HepG2 (cell line): ENCODE measurements around the gene CLDN5. TPM values are rescaled to one million over a fixed set of nuclear protein-coding genes. Genes with fewer than 3 reads are reported as not detected.

Experiments used
- ATAC-seq: fragments of 200-7000 bp; cut with Tn5 transposase; 3 replicates; pipeline ENCODE4 v1.9.1; 2020; ENCODE audit warnings: mild to moderate bottlenecking, moderate library complexity
- BruUV-seq: library from RNA; stranded (reverse); fragments of 400-500 nt; replicated peaks from 2 replicates; lab custom pipeline; 2021; lab: Mats Ljungman, UMichigan
- CTCF ChIA-PET: fragments of 300-600 bp; formaldehyde crosslinking; extraction: SDS; loops from one replicate; lab custom pipeline; 2021; ENCODE audit warnings: low total read pairs, inconsistent platforms, low intra/inter-chr PET ratio; lab: Yijun Ruan, JAX
- POLR2A ChIA-PET: fragments of 350-600 bp; sonication (Branson Sonifier 250); formaldehyde crosslinking; loops from one replicate; lab custom pipeline; 2020; ENCODE audit warnings: antibody characterized with exemption, inconsistent platforms; lab: Yijun Ruan, JAX
- DNase-seq: peaks from one replicate; pipeline ENCODE4 v3.0.0-alpha.2; 2015; ENCODE audit warnings: low spot score
- FAIRE-seq: peaks from 3 replicates; lab custom pipeline; 2011; peaks lifted over from hg19 to GRCh38; lab: Jason Lieb, UNC
- H2AFZ ChIP-seq: one replicate; pipeline ENCODE4 v1.6.1; 2011; ENCODE audit warnings: low read length, inconsistent platforms
- H3K27ac ChIP-seq: fragments of 300-600 bp; 3 replicates; pipeline ENCODE4 v1.8.0; 2011; ENCODE audit warnings: mixed run types, mild to moderate bottlenecking, mixed read lengths, low read length, inconsistent platforms; ENCODE audit not compliant: insufficient read depth; ENCODE audit errors: extremely low read length
- H3K27me3 ChIP-seq, 2 experiments: fragments of 200-600 bp in 1 of 2; 2 replicates in 1 of 2; 3 replicates in 1 of 2; pipeline versions ENCODE4 v1.6.0 to v1.8.0; 2011; ENCODE audit warnings: low read length in 2 of 2, mild to moderate bottlenecking in 2 of 2, moderate library complexity in 2 of 2, inconsistent platforms in 1 of 2; ENCODE audit not compliant: insufficient read depth in 2 of 2, control insufficient read depth in 1 of 2
- H3K36me3 ChIP-seq, 2 experiments: fragments of 200-600 bp in 1 of 2; replicated peaks in 1 of 2; 2 replicates in 1 of 2; 3 replicates in 1 of 2; pipeline versions ENCODE4 v1.5.1 to v1.8.0; 2011; ENCODE audit warnings: low read length in 2 of 2, inconsistent platforms in 1 of 2; ENCODE audit not compliant: insufficient read depth in 2 of 2, control insufficient read depth in 1 of 2
- H3K4me1 ChIP-seq: 2 replicates; pipeline ENCODE4 v1.5.1; 2012; ENCODE audit warnings: low read length, inconsistent platforms; ENCODE audit not compliant: insufficient read depth
- H3K4me2 ChIP-seq: 2 replicates; pipeline ENCODE4 v1.6.0; 2011; ENCODE audit warnings: low read depth, low read length, inconsistent platforms
- H3K4me3 ChIP-seq, 3 experiments: fragments of 200-600 bp in 1 of 3; sonication (generic), shearing (Covaris generic) in 1 of 3; replicated peaks in 1 of 3; 2 replicates each; pipeline ENCODE4 v1.5.1; 2011 to 2016; ENCODE audit warnings: low read length in 3 of 3, inconsistent platforms in 2 of 3, low read depth in 2 of 3, mild to moderate bottlenecking in 2 of 3, control low read depth in 1 of 3, mixed read lengths in 1 of 3; ENCODE audit not compliant: insufficient read depth in 1 of 3
- H3K79me2 ChIP-seq: one replicate; pipeline ENCODE4 v1.6.1; 2011; ENCODE audit warnings: low read length, inconsistent platforms; ENCODE audit not compliant: insufficient read depth
- H3K9ac ChIP-seq: 2 replicates; pipeline ENCODE4 v1.6.0; 2011; ENCODE audit warnings: mild to moderate bottlenecking, low read depth, low read length, inconsistent platforms; ENCODE audit not compliant: insufficient read depth
- H3K9me3 ChIP-seq: 2 replicates; pipeline ENCODE4 v1.5.1; 2012; ENCODE audit warnings: mild to moderate bottlenecking, low read length
- H4K20me1 ChIP-seq: 2 replicates; pipeline ENCODE4 v1.6.0; 2011; ENCODE audit warnings: inconsistent platforms, mild to moderate bottlenecking, low read length, moderate library complexity; ENCODE audit not compliant: insufficient read depth
- CC2D1A ChIP-seq: sonication (generic); formaldehyde crosslinking; IDR thresholded peaks from 2 replicates; pipeline ENCODE4 v1.8.1; 2023; ENCODE audit warnings: mild to moderate bottlenecking, missing genetic modification reagents
- GPN1 ChIP-seq: sonication (generic); formaldehyde crosslinking; IDR thresholded peaks from 2 replicates; pipeline ENCODE4 v1.5.1; 2020; ENCODE audit warnings: missing genetic modification reagents, borderline replicate concordance
- PHF21A ChIP-seq: sonication (generic); formaldehyde crosslinking; IDR thresholded peaks from 2 replicates; pipeline ENCODE4 v1.5.0; 2020; ENCODE audit warnings: mild to moderate bottlenecking, missing genetic modification reagents
- POLR2AphosphoS2 ChIP-seq: IDR thresholded peaks from 2 replicates; pipeline ENCODE4 v1.6.1; 2011; ENCODE audit warnings: low read depth, low read length, improper control_type of control experiment
- SOX6 ChIP-seq, 2 experiments: fragments of 450-650 bp in 1 of 2; sonication (generic) in 1 of 2; formaldehyde crosslinking in 1 of 2; IDR thresholded peaks; 2 replicates each; pipeline versions ENCODE4 v1.4.0 to v1.6.1; 2017 to 2020; ENCODE audit warnings: antibody characterized with exemption in 1 of 2, mild to moderate bottlenecking in 1 of 2, missing genetic modification reagents in 1 of 2
- ZBTB7B ChIP-seq: sonication (generic); formaldehyde crosslinking; IDR thresholded peaks from 2 replicates; pipeline ENCODE4 v1.4.0; 2020; ENCODE audit warnings: missing genetic modification reagents
- ZFY ChIP-seq: sonication (generic); formaldehyde crosslinking; IDR thresholded peaks from 2 replicates; pipeline ENCODE4 v1.4.0; 2020; ENCODE audit warnings: missing genetic modification reagents
- ZKSCAN8 ChIP-seq: IDR thresholded peaks from 2 replicates; pipeline ENCODE4 v1.6.1; 2016; ENCODE audit warnings: borderline replicate concordance, missing genetic modification reagents, missing compliant biosample characterization
- ZNF598 ChIP-seq: sonication (generic); formaldehyde crosslinking; IDR thresholded peaks from 2 replicates; pipeline ENCODE4 v1.5.1; 2020; ENCODE audit warnings: mild to moderate bottlenecking, missing genetic modification reagents, borderline replicate concordance
- ZSCAN20 ChIP-seq: sonication (generic); formaldehyde crosslinking; IDR thresholded peaks from 2 replicates; pipeline ENCODE4 v1.4.0; 2020; ENCODE audit warnings: missing genetic modification reagents, mild to moderate bottlenecking, borderline replicate concordance
- WGBS: methylation state at CpG from one replicate; pipeline ENCODE4 v1.1.6; 2017; ENCODE audit warnings: low lambda C conversion rate; 5-methylcytosine and 5-hydroxymethylcytosine counted together
- in situ Hi-C: cut with HindIII; loops from 2 replicates; pipeline ENCODE4 v1.10.0; 2017; ENCODE audit warnings: low pct_unique_long_range_greater_than_20kb; ENCODE audit not compliant: extremely low pct_ligation_motif_present
- intact Hi-C: fragments of 100-400 bp; cut with micrococcal nuclease; formaldehyde crosslinking; loops from one replicate; pipeline ENCODE4 v1.10.0; 2022; ENCODE audit not compliant: unreplicated experiment
- polyA plus RNA-seq, 8 experiments: library from polyadenylated mRNA; depleted of rRNA in 3 of 8; stranded (reverse) in 7 of 8; unstranded in 1 of 8; fragments of >200 nt; fragmentation: Illumina TruSeq in 4 of 8; extraction: Trizol in 4 of 8; gene quantifications; 2 replicates each; pipeline versions ENCODE4 v1.2.1 to v1.2.3, GENCODE V29; 2011 to 2016; ENCODE audit warnings: low read depth in 4 of 8, missing spikeins in 1 of 8, mixed read lengths in 1 of 8; ENCODE audit not compliant: insufficient read depth in 1 of 8
- total RNA-seq, 5 experiments: library from RNA; depleted of rRNA; stranded (reverse); fragments of >200 nt; fragmentation: Illumina TruSeq; extraction: Trizol; gene quantifications; 2 replicates each; pipeline ENCODE4 v1.2.3, GENCODE V29; 2016; ENCODE audit warnings: low read depth in 1 of 5
- TF ChIP-seq, protein P1 (sequence below): sonication (generic); formaldehyde crosslinking; IDR thresholded peaks from 2 replicates; pipeline ENCODE4 v1.4.0; 2020; ENCODE audit warnings: missing genetic modification reagents
- TF ChIP-seq, protein P2 (sequence below): sonication (generic); formaldehyde crosslinking; IDR thresholded peaks from 2 replicates; pipeline ENCODE4 v1.4.0; 2020; ENCODE audit warnings: missing genetic modification reagents

CLDN5 gene
- total and polyA plus RNA-seq, 2 of the 13 experiments (the other 11 are each of a cell fraction or from before 2014, with no cell fraction given): not detected

- H3K4me2 ChIP-seq: no peak overlapping the region
- H3K27ac ChIP-seq: no peak overlapping the region
- no peak for DNase-seq
- WGBS: 86% methylated on average over 5 of the region's 9 CpGs
- H3K4me3 ChIP-seq: no peak overlapping the region
- no peaks in the 10 kb centered on the region for H3K79me2 ChIP-seq
- no peaks in the 10 kb centered on the region for H4K20me1 ChIP-seq
- H3K36me3 ChIP-seq: peaks cover 0 to 1% of the 10 kb centered on the region in 2 experiments; a peak in 1 of 5 replicates
- no peak for ATAC-seq
- CTCF ChIA-PET: no interaction called here
- no TSS peak for BruUV-seq
- H2AFZ ChIP-seq: no peak overlapping the region
- intact Hi-C loops: no loop called here
- POLR2A ChIA-PET: no interaction called here
- no peak overlapping the region for H3K9ac ChIP-seq
- no peak for FAIRE-seq
- H3K27me3 ChIP-seq: peaks cover 0 to 10% of the 10 kb centered on the region in 2 experiments; a peak in 1 of 5 replicates
- H3K9me3 ChIP-seq: no peaks in the 10 kb centered on the region
- no peaks in the 10 kb centered on the region for H3K4me1 ChIP-seq
- in situ Hi-C loops: no loop called here
- TF ChIP-seq, protein P1, sequence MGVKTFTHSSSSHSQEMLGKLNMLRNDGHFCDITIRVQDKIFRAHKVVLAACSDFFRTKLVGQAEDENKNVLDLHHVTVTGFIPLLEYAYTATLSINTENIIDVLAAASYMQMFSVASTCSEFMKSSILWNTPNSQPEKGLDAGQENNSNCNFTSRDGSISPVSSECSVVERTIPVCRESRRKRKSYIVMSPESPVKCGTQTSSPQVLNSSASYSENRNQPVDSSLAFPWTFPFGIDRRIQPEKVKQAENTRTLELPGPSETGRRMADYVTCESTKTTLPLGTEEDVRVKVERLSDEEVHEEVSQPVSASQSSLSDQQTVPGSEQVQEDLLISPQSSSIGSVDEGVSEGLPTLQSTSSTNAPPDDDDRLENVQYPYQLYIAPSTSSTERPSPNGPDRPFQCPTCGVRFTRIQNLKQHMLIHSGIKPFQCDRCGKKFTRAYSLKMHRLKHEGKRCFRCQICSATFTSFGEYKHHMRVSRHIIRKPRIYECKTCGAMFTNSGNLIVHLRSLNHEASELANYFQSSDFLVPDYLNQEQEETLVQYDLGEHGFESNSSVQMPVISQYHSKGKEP: no peak
- TF ChIP-seq, protein P2, sequence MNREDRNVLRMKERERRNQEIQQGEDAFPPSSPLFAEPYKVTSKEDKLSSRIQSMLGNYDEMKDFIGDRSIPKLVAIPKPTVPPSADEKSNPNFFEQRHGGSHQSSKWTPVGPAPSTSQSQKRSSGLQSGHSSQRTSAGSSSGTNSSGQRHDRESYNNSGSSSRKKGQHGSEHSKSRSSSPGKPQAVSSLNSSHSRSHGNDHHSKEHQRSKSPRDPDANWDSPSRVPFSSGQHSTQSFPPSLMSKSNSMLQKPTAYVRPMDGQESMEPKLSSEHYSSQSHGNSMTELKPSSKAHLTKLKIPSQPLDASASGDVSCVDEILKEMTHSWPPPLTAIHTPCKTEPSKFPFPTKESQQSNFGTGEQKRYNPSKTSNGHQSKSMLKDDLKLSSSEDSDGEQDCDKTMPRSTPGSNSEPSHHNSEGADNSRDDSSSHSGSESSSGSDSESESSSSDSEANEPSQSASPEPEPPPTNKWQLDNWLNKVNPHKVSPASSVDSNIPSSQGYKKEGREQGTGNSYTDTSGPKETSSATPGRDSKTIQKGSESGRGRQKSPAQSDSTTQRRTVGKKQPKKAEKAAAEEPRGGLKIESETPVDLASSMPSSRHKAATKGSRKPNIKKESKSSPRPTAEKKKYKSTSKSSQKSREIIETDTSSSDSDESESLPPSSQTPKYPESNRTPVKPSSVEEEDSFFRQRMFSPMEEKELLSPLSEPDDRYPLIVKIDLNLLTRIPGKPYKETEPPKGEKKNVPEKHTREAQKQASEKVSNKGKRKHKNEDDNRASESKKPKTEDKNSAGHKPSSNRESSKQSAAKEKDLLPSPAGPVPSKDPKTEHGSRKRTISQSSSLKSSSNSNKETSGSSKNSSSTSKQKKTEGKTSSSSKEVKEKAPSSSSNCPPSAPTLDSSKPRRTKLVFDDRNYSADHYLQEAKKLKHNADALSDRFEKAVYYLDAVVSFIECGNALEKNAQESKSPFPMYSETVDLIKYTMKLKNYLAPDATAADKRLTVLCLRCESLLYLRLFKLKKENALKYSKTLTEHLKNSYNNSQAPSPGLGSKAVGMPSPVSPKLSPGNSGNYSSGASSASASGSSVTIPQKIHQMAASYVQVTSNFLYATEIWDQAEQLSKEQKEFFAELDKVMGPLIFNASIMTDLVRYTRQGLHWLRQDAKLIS: no peak
- no peak for TF ChIP-seq ZFY (CRISPR knock-in tag)
- TF ChIP-seq CC2D1A (CRISPR knock-in tag): no peak
- no peak for TF ChIP-seq PHF21A (CRISPR knock-in tag)
- TF ChIP-seq SOX6 (IDR thresholded peaks at IDR 0.05): no peak
- TF ChIP-seq SOX6 (CRISPR knock-in tag; IDR thresholded peaks at IDR 0.05): no peak
- TF ChIP-seq POLR2AphosphoS2: no peak
- no peak for TF ChIP-seq ZKSCAN8 (CRISPR knock-in tag)
- no peak for TF ChIP-seq ZBTB7B
- no peak for TF ChIP-seq ZSCAN20
- TF ChIP-seq ZNF598: no peak
- no peak for TF ChIP-seq GPN1 (CRISPR knock-in tag)
These were observed 1.4 kb downstream of the CLDN5 start for GRCh38 chr22:19522881-19523239.
